ENCODE results near the gene GPC6. TPM values are rescaled to one million over a fixed set of nuclear protein-coding genes. Genes with fewer than 3 reads are reported as not detected.

GPC6 gene
- total RNA-seq, 1 donor from 2014 or later, result 18.7 TPM

GRCh38 chr13:93266681-93267080 lies 40.1 kb downstream of the GPC6 start:
- DNase-seq (ENCODE audit: low read depth), result no peak
- no peak for TF ChIP-seq CTCF (conservative IDR thresholded peaks at IDR 0.05; ENCODE audit: low read depth, low read length)
- no peak overlapping the region for H3K4me3 ChIP-seq (ENCODE audit: low read depth, low read length)

DNA sequence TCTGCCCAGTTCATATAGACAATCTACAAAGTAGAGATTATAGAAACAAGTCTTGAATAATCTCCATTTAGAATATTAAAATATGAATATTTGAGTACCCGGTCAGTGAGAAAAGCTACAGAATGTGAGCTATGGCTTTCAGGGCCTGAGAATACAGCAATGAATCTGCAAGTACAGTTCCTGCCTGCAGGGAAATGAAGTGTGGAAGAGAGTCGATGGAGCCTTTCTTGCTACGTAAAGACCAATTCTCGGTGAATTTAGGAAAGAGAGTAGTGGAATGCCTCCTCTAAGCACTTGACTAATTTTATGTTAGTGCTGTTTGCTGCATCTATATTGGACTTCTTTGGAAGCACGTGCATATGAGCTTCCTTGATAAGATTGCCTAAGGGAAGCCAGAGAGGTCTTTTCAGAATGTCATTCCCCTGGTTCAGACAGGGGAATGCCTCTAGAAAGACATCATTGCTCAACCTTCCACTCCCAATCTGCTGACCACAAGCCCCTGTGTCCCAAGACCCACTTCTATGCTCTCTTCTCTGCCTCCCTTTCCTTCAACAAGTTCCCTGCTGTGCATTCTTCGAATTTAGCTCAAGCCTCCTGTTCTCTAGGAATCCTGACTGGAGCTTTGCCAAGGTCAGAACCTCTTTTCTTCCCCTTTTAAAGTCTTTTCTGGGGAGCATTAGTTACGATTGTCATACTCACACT lies 41.9 kb downstream of the GPC6 start:
- no peak overlapping the region for H3K4me3 ChIP-seq (ENCODE audit: low read depth, low read length)
- no peak for DNase-seq (ENCODE audit: low read depth)
- peak; percentile 5 for TF ChIP-seq CTCF (conservative IDR thresholded peaks at IDR 0.05; ENCODE audit: low read depth, low read length)

DNA sequence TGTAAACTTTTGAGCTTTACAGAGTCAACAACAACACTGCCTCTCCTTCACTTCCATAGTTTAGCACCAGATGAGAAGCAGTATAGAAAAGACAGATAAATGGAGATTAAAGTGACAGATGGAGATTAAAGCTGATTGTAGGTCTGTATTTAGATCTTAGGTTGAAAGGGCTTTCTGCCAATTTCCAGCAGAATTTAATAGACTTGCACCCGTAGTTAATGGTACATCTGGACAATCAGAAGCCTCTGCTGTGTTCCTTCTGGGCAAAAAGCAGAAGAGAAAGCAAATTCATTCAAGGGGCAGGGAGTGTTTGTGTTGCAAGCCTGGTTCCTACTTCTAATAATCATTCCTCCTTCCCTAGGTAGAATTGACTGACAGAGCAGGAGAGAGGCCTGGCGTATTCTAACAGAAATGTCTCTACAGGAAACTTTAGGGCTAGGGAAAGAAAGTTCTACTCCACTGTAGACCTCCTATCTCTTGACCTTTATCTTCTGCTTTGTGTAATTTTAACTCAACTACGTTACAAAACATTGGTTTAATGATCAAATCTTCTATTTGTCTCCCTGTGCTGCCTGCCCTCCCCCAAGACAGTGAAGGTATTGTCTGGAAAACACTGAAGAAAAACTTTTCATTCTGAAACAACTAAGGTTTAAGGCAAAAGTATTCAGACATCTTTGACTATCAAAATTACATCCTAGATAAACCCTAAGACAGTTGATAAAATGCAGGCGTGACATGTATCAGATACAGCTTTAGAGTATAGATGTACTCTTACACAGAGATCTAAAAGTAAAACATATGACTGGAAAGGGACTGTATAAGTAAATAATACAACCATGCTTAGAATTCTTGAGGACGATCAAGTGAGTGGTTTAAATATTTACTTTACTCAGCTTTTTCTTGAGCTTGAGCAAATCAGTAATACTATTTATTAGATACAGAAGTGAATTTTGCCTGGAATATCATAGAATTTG lies 44.4 kb downstream of the GPC6 start:
- TF ChIP-seq CTCF (conservative IDR thresholded peaks at IDR 0.05; ENCODE audit: low read depth, low read length), result no peak
- DNase-seq (ENCODE audit: low read depth), result peak; percentile 27
- peak overlapping the region; percentile 6 for H3K4me3 ChIP-seq (ENCODE audit: low read depth, low read length)

GRCh38 chr13:93279982-93280381 lies 53.4 kb downstream of the GPC6 start:
- no peak for TF ChIP-seq CTCF (conservative IDR thresholded peaks at IDR 0.05; ENCODE audit: low read depth, low read length)
- no peak for DNase-seq (ENCODE audit: low read depth)
- no peak overlapping the region for H3K4me3 ChIP-seq (ENCODE audit: low read depth, low read length)

GRCh38 chr13:93280688-93281087 lies 54.1 kb downstream of the GPC6 start:
- no peak for TF ChIP-seq CTCF (conservative IDR thresholded peaks at IDR 0.05; ENCODE audit: low read depth, low read length)
- no peak overlapping the region for H3K4me3 ChIP-seq (ENCODE audit: low read depth, low read length)
- no peak for DNase-seq (ENCODE audit: low read depth)

DNA sequence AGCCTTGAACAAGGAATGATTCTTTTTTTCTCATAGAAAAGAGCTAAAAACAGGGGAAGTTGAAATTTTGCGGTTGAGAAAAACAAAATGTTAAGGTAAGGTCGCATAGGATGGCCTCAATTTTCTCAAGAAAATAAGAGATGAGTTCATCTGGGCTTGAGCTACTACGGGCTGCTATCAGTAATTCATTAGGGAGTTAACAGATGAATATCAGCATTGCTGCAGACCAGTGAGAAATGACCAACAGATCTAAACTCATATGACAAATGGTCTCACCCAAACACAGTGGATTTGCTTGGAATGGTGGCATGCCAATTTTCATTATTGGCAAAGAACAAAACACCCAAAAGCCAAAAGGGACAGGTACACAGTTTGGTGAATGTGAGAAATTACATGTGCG lies 56.6 kb downstream of the GPC6 start:
- no peak overlapping the region for H3K4me3 ChIP-seq (ENCODE audit: low read depth, low read length)
- no peak for TF ChIP-seq CTCF (conservative IDR thresholded peaks at IDR 0.05; ENCODE audit: low read depth, low read length)
- no peak for DNase-seq (ENCODE audit: low read depth)

Measured in epithelial cell of proximal tubule (primary cell).